AG04449 (cell line): ENCODE measurements around the gene CPAMD8.

Experiments used
- CTCF ChIA-PET: fragments of 350-600 bp; formaldehyde crosslinking; extraction: SDS; loops from one replicate; lab custom pipeline; 2021; ENCODE audit warnings: antibody characterized with exemption; lab: Yijun Ruan, JAX
- POLR2A ChIA-PET: fragments of 400-600, 350-600 bp; formaldehyde crosslinking; extraction: SDS; loops from one replicate; lab custom pipeline; 2020; ENCODE audit warnings: antibody characterized with exemption, inconsistent platforms; lab: Yijun Ruan, JAX
- DNase-seq: peaks from one replicate; pipeline ENCODE4 v3.0.0-alpha.2; 2010; ENCODE audit warnings: low read depth, low spot score
- H3K4me3 ChIP-seq: 2 replicates; pipeline ENCODE4 v1.5.1; 2011; ENCODE audit warnings: low read depth, mild to moderate bottlenecking, control low read depth, low read length
- CTCF ChIP-seq: IDR thresholded peaks from one replicate; pipeline ENCODE4 v1.5.1; 2011; ENCODE audit warnings: mild to moderate bottlenecking, moderate library complexity, low read length, control low read depth, inconsistent platforms; ENCODE audit not compliant: insufficient read depth; ENCODE audit errors: missing control alignments

The CPAMD8 gene

DNA sequence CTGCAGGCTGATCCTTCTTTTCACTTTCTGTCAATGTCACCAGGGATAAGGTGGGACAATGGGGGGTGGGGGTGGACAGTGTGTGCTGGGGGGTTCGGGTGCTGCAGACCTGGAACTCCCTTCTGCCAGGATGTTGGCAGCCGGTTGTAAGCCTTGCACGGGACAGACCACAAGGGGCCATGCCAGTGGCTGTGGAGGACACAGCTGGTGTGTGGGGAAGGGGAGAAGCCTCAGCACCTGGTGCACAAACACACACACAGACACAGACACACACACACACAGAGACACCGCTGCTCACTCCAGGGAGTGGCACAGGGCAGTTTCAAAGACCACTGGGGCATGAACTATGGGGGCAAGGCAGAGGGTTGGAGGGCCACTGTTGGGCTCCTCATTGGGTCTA lies 134.2 kb downstream of the CPAMD8 start:
- DNase-seq = no peak
- ChIA-PET CTCF (no interaction called here), POLR2A (no interaction called here)
- no peak for TF ChIP-seq CTCF
- no peak overlapping the region for H3K4me3 ChIP-seq

DNA sequence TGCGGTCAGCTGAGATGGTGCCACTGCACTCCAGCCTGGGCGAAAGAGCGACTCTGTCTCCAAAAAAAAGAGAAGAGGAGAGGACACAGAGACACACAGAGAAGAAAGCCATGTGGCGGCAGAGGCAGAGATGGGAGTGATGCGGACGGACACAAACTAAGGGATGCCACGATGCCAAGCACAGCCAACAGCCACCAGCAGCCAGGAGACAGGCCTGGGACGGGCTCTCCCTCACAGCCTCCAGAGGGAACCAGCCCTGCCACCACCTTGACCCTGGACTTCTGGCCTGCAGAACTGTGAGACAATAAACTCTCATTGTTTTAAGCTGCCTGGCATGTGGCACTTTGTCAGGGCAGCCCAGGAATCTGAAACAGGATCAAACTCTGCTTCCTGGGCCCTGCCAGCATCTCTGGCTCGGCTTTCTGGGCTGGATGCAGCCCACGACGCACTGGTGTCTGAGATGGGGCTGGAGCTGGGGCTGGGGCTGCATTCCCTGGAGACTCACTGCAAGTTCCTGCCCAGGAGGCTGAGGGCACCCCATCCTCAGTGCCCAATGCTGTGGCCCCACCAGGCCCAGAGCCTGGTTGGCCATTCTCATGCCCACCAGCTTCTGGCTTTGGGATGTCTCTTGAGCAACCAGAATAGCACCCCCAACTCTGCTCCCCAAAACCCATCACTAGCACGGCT lies 134.8 kb downstream of the CPAMD8 start:
- TF ChIP-seq CTCF = no peak
- CTCF ChIA-PET = no interaction called here
- POLR2A ChIA-PET = no interaction called here
- H3K4me3 ChIP-seq = no peak overlapping the region
- DNase-seq = no peak

DNA sequence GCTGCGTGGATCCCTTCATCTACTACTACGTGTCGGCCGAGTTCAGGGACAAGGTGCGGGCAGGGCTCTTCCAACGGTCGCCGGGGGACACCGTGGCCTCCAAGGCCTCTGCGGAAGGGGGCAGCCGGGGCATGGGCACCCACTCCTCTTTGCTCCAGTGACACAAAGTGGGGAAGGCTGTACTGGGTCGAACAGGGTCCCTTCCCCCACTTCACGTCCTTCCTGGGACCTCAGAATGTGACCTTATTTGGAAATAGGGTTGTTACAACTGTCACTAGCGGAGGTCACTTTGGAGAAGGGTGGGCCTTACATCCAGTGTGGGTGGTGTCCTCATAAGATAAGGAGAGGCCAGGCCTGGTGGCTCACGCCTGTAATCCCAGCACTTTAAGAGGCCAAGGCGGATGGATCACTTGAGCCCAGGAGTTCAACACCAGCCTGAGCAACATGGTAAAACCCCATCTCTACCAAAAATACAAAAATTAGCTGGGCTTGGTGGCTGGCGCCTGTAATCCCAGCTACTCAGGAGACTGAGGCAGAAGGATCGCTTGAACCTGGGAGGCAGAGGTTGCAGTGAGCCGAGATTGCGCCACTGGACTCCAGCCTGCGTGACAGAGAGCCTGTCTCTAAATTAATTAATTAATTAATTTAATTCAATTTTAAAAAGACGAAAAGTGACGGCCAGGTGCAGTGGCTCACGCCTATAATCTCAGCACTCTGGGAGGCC lies 136.0 kb downstream of the CPAMD8 start:
- TF ChIP-seq CTCF = no peak
- no peak overlapping the region for H3K4me3 ChIP-seq
- ChIA-PET POLR2A (no interaction called here), CTCF (no interaction called here)
- DNase-seq = no peak

GRCh38 chr19:16889883-16890460 lies 136.6 kb downstream of the CPAMD8 start:
- CTCF ChIA-PET = no interaction called here

GRCh38 chr19:16889366-16889882 lies 137.2 kb downstream of the CPAMD8 start:
- TF ChIP-seq CTCF = no peak
- CTCF ChIA-PET = no interaction called here
- no peak overlapping the region for H3K4me3 ChIP-seq

More at GRCh38 chr19:16889883-16890460, 136.6 kb downstream of the CPAMD8 start:
- TF ChIP-seq CTCF = no peak
- DNase-seq = no peak
- H3K4me3 ChIP-seq = no peak overlapping the region
- POLR2A ChIA-PET = no interaction called here

More at GRCh38 chr19:16889366-16889882, 137.2 kb downstream of the CPAMD8 start:
- no peak for DNase-seq
- POLR2A ChIA-PET = no interaction called here
